GM19463 (cell line): ENCODE data around the gene DNAH1.

Experiments
- ATAC-seq: cut with Tn5 transposase; IDR thresholded peaks from one replicate; pipeline ENCODE4 v1.9.1; 2021; ENCODE audit warnings: mild to moderate bottlenecking, moderate library complexity; ENCODE audit not compliant: unreplicated experiment

The DNAH1 gene

GRCh38 chr3:52385157-52385556, 69.0 kb downstream of the DNAH1 start:
- ATAC-seq, result no peak

GRCh38 chr3:52387481-52387880, 71.4 kb downstream of the DNAH1 start:
- ATAC-seq, result no peak

GRCh38 chr3:52388348-52388821, 72.3 kb downstream of the DNAH1 start:
- no peak for ATAC-seq

GRCh38 chr3:52388933-52389332, 72.8 kb downstream of the DNAH1 start:
- ATAC-seq, result no peak

GRCh38 chr3:52391096-52391495, 75.0 kb downstream of the DNAH1 start:
- ATAC-seq, result no peak

GRCh38 chr3:52392216-52392930, 76.3 kb downstream of the DNAH1 start:
- ATAC-seq, result no peak

GRCh38 chr3:52393131-52393807, 77.2 kb downstream of the DNAH1 start:
- ATAC-seq, result no peak

- ATAC-seq, result no peak
Observed at GRCh38 chr3:52393959-52394670, 78.0 kb downstream of the DNAH1 start.

- no peak for ATAC-seq
Observed at GRCh38 chr3:52394751-52395502, 78.8 kb downstream of the DNAH1 start.

- ATAC-seq, result no peak
Observed at GRCh38 chr3:52395503-52395865, 79.4 kb downstream of the DNAH1 start.

- no peak for ATAC-seq
Observed at GRCh38 chr3:52396011-52396906, 80.1 kb downstream of the DNAH1 start.

GRCh38 chr3:52396907-52397591, 80.9 kb downstream of the DNAH1 start:
- ATAC-seq, result no peak

- ATAC-seq, result no peak
Observed at GRCh38 chr3:52397676-52398399, 81.7 kb downstream of the DNAH1 start.

- no peak for ATAC-seq
Observed at GRCh38 chr3:52398670-52399081, 82.6 kb downstream of the DNAH1 start.

GRCh38 chr3:52399131-52399530, 83.0 kb downstream of the DNAH1 start:
- no peak for ATAC-seq

GRCh38 chr3:52399593-52399992, 83.5 kb downstream of the DNAH1 start:
- no peak for ATAC-seq

GRCh38 chr3:52400275-52400793, 84.2 kb downstream of the DNAH1 start:
- ATAC-seq, result no peak

- no peak for ATAC-seq
Observed at GRCh38 chr3:52401021-52401420, 84.9 kb downstream of the DNAH1 start.

GRCh38 chr3:52401551-52401950, 85.4 kb downstream of the DNAH1 start:
- no peak for ATAC-seq
